Measurements from ENCODE around the gene FMO1.

DNA sequence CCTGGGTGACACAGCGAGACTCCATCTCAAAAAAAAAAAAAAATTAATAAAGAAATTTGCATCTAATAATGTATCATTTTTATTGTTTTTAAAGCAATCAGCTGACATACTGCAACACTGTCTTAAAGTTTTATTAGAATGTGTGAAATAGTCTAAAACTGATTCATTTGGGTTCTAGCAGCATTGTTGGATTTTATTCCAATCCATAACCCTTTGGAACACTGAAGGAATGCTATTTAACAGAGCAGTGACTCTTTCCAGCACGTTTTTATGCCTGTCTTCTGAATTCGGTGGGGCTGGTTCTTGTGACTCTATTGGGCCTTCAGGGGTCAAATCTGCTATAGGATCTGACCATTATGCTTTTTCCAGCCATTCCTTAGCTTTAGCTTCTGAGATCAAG lies 47.5 kb downstream of the FMO1 start:
- TF ChIP-seq, protein P1, sequence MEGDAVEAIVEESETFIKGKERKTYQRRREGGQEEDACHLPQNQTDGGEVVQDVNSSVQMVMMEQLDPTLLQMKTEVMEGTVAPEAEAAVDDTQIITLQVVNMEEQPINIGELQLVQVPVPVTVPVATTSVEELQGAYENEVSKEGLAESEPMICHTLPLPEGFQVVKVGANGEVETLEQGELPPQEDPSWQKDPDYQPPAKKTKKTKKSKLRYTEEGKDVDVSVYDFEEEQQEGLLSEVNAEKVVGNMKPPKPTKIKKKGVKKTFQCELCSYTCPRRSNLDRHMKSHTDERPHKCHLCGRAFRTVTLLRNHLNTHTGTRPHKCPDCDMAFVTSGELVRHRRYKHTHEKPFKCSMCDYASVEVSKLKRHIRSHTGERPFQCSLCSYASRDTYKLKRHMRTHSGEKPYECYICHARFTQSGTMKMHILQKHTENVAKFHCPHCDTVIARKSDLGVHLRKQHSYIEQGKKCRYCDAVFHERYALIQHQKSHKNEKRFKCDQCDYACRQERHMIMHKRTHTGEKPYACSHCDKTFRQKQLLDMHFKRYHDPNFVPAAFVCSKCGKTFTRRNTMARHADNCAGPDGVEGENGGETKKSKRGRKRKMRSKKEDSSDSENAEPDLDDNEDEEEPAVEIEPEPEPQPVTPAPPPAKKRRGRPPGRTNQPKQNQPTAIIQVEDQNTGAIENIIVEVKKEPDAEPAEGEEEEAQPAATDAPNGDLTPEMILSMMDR (IDR thresholded peaks at IDR 0.05): no peak
- TF ChIP-seq POLR2A (IDR thresholded peaks at IDR 0.05) (no peak), POLR2AphosphoS5 (IDR thresholded peaks at IDR 0.05) (no peak)

All from stomach (tissue), 4 donors.